HL-60 (cell line): ENCODE results near the gene LRSAM1.

Source experiments
- GABPA ChIP-seq: IDR thresholded peaks from 2 replicates; pipeline ENCODE4 v1.6.1; 2012; ENCODE audit warnings: low read depth
- POLR2AphosphoS5 ChIP-seq: IDR thresholded peaks from 2 replicates; pipeline ENCODE4 v1.6.1; 2012; ENCODE audit warnings: low read depth
- SPI1 ChIP-seq: IDR thresholded peaks from 2 replicates; pipeline ENCODE4 v1.6.1; 2012; ENCODE audit warnings: low read depth, mild to moderate bottlenecking, borderline replicate concordance
- TF ChIP-seq, protein P1 (sequence below): IDR thresholded peaks from 2 replicates; pipeline ENCODE4 v1.6.1; 2012; ENCODE audit warnings: low read depth; ENCODE audit not compliant: insufficient replicate concordance
- TF ChIP-seq, protein P2 (sequence below): IDR thresholded peaks from one replicate; pipeline ENCODE4 v1.5.1; 2011; ENCODE audit warnings: low read length, control low read depth, inconsistent platforms; ENCODE audit not compliant: insufficient read depth

DNA sequence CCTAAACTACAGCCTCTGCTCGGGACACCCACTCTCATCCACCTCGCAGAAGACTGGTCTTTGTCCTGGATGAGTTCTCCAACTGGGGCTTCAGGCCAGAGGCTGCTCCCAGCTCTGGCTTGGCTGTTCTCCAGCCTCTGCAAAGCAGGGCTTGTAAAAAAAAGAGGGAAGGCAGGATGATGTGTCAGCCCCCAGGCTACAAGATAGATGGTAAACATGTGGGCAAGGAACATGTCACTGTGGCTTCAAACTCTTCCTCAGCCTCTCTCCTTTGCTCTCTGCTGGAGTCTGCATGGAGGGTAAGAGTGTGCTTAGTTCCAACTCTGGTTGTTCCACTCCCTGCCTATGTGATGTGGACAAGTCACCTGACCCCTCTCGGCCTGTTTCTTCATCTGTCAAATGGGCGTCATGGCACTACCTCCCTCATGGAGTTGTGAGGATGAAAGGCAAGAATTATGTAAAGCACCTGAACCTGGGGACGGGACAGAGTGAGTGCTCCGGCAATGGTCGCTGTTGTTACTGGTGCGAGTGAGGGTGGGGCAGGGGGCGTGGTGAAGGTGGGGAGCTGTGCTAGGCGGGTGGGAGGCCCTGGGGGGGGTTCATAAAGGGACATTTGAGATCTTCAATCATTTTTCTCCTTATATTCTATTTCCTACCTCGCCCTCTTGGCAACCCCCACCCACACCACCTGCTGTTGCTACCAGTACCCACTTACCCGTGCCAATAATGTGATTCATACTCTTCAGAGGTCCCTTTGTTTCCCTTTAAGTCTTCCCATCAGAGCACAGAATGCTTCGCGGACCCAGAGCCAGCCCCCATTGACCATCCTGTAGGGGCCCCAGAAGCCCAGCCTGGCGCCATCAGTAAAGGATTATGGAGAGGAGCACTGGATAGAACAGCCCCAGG is 33.9 kb upstream of the LRSAM1 start:
- TF ChIP-seq, protein P1, sequence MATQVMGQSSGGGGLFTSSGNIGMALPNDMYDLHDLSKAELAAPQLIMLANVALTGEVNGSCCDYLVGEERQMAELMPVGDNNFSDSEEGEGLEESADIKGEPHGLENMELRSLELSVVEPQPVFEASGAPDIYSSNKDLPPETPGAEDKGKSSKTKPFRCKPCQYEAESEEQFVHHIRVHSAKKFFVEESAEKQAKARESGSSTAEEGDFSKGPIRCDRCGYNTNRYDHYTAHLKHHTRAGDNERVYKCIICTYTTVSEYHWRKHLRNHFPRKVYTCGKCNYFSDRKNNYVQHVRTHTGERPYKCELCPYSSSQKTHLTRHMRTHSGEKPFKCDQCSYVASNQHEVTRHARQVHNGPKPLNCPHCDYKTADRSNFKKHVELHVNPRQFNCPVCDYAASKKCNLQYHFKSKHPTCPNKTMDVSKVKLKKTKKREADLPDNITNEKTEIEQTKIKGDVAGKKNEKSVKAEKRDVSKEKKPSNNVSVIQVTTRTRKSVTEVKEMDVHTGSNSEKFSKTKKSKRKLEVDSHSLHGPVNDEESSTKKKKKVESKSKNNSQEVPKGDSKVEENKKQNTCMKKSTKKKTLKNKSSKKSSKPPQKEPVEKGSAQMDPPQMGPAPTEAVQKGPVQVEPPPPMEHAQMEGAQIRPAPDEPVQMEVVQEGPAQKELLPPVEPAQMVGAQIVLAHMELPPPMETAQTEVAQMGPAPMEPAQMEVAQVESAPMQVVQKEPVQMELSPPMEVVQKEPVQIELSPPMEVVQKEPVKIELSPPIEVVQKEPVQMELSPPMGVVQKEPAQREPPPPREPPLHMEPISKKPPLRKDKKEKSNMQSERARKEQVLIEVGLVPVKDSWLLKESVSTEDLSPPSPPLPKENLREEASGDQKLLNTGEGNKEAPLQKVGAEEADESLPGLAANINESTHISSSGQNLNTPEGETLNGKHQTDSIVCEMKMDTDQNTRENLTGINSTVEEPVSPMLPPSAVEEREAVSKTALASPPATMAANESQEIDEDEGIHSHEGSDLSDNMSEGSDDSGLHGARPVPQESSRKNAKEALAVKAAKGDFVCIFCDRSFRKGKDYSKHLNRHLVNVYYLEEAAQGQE: no peak
- TF ChIP-seq GABPA (no peak), POLR2AphosphoS5 (no peak), SPI1 (no peak)
- TF ChIP-seq, protein P2, sequence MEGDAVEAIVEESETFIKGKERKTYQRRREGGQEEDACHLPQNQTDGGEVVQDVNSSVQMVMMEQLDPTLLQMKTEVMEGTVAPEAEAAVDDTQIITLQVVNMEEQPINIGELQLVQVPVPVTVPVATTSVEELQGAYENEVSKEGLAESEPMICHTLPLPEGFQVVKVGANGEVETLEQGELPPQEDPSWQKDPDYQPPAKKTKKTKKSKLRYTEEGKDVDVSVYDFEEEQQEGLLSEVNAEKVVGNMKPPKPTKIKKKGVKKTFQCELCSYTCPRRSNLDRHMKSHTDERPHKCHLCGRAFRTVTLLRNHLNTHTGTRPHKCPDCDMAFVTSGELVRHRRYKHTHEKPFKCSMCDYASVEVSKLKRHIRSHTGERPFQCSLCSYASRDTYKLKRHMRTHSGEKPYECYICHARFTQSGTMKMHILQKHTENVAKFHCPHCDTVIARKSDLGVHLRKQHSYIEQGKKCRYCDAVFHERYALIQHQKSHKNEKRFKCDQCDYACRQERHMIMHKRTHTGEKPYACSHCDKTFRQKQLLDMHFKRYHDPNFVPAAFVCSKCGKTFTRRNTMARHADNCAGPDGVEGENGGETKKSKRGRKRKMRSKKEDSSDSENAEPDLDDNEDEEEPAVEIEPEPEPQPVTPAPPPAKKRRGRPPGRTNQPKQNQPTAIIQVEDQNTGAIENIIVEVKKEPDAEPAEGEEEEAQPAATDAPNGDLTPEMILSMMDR: no peak
